Fibroblast of mammary gland (primary cell): ENCODE data around the gene POLQ.

Experiments
- DNase-seq: peaks from one replicate; pipeline ENCODE4 v3.0.0-alpha.2; 2010; ENCODE audit warnings: low read depth
- H3K4me3 ChIP-seq: 2 replicates; pipeline ENCODE4 v1.5.1; 2011; ENCODE audit warnings: low read depth, mild to moderate bottlenecking, low read length, moderate library complexity; ENCODE audit not compliant: control insufficient read depth
- CTCF ChIP-seq: conservative IDR thresholded peaks from 2 replicates; pipeline ENCODE4 v1.5.1; 2011; ENCODE audit warnings: low read depth, low read length, inconsistent platforms; ENCODE audit not compliant: control insufficient read depth, insufficient read depth

Gene POLQ

GRCh38 chr3:121545049-121545573, 677 bp downstream of the POLQ start:
- TF ChIP-seq CTCF, result no peak
- DNase-seq, result peak; percentile 15
- H3K4me3 ChIP-seq, result peak overlapping the region; percentile 73

DNA sequence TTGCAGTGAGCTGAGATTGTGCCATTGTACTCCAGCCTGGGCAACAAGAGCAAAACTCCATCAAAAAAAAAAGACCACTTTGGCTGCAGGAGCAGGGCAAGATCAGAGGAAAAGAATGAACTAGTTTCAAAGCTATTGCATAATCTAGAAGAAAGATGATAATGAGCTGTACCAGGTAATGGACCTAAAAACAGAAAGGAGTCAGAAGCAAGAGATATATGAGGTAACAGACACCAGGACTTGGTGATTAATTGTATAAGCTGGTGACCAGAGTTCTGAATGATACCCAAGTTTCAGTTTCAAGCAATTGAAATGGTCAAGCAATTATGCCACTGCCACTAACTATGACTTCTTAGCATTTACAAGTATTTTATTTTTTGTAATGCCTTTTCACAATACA, 2.9 kb downstream of the POLQ start:
- DNase-seq, result no peak
- no peak overlapping the region for H3K4me3 ChIP-seq
- no peak for TF ChIP-seq CTCF

DNA sequence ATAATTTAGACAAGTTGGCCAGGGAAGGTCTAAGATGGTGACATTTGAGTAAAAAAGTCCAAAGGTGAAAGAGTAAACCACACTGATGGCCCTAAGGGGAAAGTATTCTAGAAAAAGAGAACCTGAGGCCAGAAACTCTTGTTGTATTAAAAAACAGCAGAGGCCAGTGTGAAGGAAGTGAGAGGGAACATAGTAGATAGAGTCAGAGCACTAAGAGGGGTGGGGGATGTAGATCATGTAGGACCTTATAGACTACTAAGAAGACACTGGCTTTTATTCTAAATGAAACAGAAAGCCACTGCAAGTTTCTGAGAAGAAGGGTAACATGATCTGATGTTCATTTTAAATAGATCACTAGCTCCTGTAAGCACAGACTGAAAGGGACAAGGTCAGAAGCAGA, 14.5 kb downstream of the POLQ start:
- TF ChIP-seq CTCF, result no peak
- no peak overlapping the region for H3K4me3 ChIP-seq
- DNase-seq, result no peak

GRCh38 chr3:121529308-121529707, 16.5 kb downstream of the POLQ start:
- peak; percentile 35 for DNase-seq
- H3K4me3 ChIP-seq, result no peak overlapping the region
- peak; percentile 59 for TF ChIP-seq CTCF

GRCh38 chr3:121520510-121520909, 25.3 kb downstream of the POLQ start:
- no peak for DNase-seq
- no peak overlapping the region for H3K4me3 ChIP-seq
- TF ChIP-seq CTCF, result no peak

DNA sequence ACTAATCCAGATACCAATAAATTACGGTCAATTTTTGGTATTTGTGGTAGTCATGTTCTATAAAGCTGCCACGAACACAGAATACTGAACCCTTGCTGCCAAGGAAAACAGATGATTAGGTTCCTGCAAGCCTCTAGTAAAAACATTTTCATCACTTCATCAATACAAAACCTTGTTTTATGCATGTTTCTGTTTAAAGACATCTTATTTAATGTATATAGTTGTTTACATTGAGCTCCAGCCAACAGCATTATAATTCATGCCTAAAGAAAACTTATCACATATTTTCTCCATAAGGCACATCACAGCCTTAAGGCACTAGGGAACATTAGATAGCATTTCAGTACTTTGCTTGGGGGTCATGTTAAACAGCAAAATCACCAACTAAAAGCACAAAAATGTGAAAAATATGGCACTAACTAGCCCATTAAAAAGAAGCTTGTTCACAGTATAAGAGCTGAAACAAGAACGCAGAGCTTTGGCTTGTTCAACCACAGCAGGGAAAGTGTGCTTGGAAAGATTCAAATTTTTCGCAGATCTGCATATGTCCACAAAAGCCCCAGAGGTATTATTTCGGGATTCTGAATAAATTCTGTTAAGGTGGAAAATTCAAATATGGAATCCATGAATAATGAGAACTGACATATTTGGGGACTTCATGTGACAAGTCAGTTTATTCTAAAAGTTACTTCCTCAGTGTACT, 27.7 kb downstream of the POLQ start:
- TF ChIP-seq CTCF, result no peak
- H3K4me3 ChIP-seq, result no peak overlapping the region
- no peak for DNase-seq

GRCh38 chr3:121515862-121516261, 29.9 kb downstream of the POLQ start:
- no peak for DNase-seq

More at GRCh38 chr3:121515862-121516261, 29.9 kb downstream of the POLQ start:
- no peak overlapping the region for H3K4me3 ChIP-seq
- TF ChIP-seq CTCF, result no peak
